Amniotic epithelial cell (primary cell): ENCODE measurements around the gene ZNF516.

Experiments used
- DNase-seq: peaks from one replicate; pipeline ENCODE4 v3.0.0-alpha.2; 2010; ENCODE audit warnings: low read depth

The ZNF516 gene

GRCh38 chr18:76441668-76442412, 53.2 kb downstream of the ZNF516 start:
- DNase-seq = no peak

GRCh38 chr18:76441002-76441667, 53.9 kb downstream of the ZNF516 start:
- DNase-seq = no peak

- DNase-seq = no peak
Observed at GRCh38 chr18:76437910-76438309, 57.1 kb downstream of the ZNF516 start.

GRCh38 chr18:76437011-76437410, 58.0 kb downstream of the ZNF516 start:
- no peak for DNase-seq

- DNase-seq = no peak
Observed at GRCh38 chr18:76436342-76436741, 58.7 kb downstream of the ZNF516 start.

- DNase-seq = no peak
Observed at GRCh38 chr18:76435316-76435989, 59.6 kb downstream of the ZNF516 start.

GRCh38 chr18:76434452-76434851, 60.6 kb downstream of the ZNF516 start:
- no peak for DNase-seq

GRCh38 chr18:76433788-76434187, 61.3 kb downstream of the ZNF516 start:
- DNase-seq = no peak

GRCh38 chr18:76432970-76433767, 61.9 kb downstream of the ZNF516 start:
- DNase-seq = no peak

GRCh38 chr18:76432274-76432755, 62.7 kb downstream of the ZNF516 start:
- DNase-seq = no peak

- no peak for DNase-seq
Observed at GRCh38 chr18:76431437-76432273, 63.4 kb downstream of the ZNF516 start.

GRCh38 chr18:76430636-76431035, 64.4 kb downstream of the ZNF516 start:
- no peak for DNase-seq

- peak; percentile 94 for DNase-seq
Observed at GRCh38 chr18:76429262-76430126, 65.5 kb downstream of the ZNF516 start.

GRCh38 chr18:76428396-76429261, 66.4 kb downstream of the ZNF516 start:
- DNase-seq = peak; percentile 58

GRCh38 chr18:76426737-76427305, 68.2 kb downstream of the ZNF516 start:
- no peak for DNase-seq

- DNase-seq = peak; percentile 76
Observed at GRCh38 chr18:76425146-76426131, 69.6 kb downstream of the ZNF516 start.

GRCh38 chr18:76422838-76423237, 72.2 kb downstream of the ZNF516 start:
- DNase-seq = no peak

- no peak for DNase-seq
Observed at GRCh38 chr18:76422121-76422520, 72.9 kb downstream of the ZNF516 start.
